Tibial nerve (tissue), 4 donors: ENCODE measurements around the gene DHRS1. TPM values are rescaled to one million over a fixed set of nuclear protein-coding genes. Genes with fewer than 3 reads are reported as not detected.
A peak's percentile ranks its signal among the peaks of the same experiment; 100 is the strongest.

Source experiments
- DNase-seq, 2 donors: peaks; one replicate each; pipeline ENCODE4 v3.0.0-alpha.2; 2019; ENCODE audit warnings: low spot score in 2 of 2
- H3K27ac ChIP-seq, 4 donors: fragments of 200-600 bp; sonication (generic) in 3 of 4; one replicate each; pipeline ENCODE4 v1.5.1; 2017 to 2019; ENCODE audit warnings: mild to moderate bottlenecking in 1 of 4
- H3K27me3 ChIP-seq, 2 donors: fragments of 200-600 bp; sonication (generic) in 1 of 2; one replicate each; pipeline versions ENCODE4 v1.5.1 to v1.6.0; 2017 to 2019
- H3K36me3 ChIP-seq, 3 donors: fragments of 200-600 bp; sonication (generic); one replicate each; pipeline ENCODE4 v1.5.1; 2018 to 2019
- H3K4me1 ChIP-seq, 4 donors: fragments of 200-600 bp; sonication (generic) in 3 of 4; one replicate each; pipeline ENCODE4 v1.5.1; 2017 to 2019
- H3K4me3 ChIP-seq, 4 donors: fragments of 200-600 bp; sonication (generic) in 3 of 4; one replicate each; pipeline ENCODE4 v1.5.1; 2017 to 2019; ENCODE audit warnings: mild to moderate bottlenecking in 1 of 4, moderate library complexity in 1 of 4
- H3K9me3 ChIP-seq, 4 donors: fragments of 200-600 bp; sonication (generic) in 3 of 4; one replicate each; pipeline ENCODE4 v1.5.1; 2017 to 2019
- CTCF ChIP-seq, 5 experiments: fragments of 200-600 bp in 3 of 5; fragments of 450-650 bp in 2 of 5; sonication (generic) in 3 of 5; IDR thresholded peaks; one replicate each; pipeline ENCODE4 v1.5.1; 2016 to 2019; ENCODE audit warnings: antibody characterized with exemption in 5 of 5, mild to moderate bottlenecking in 3 of 5, moderate library complexity in 2 of 5
- EP300 ChIP-seq, 2 donors: sonication (generic); formaldehyde crosslinking; IDR thresholded peaks; one replicate each; pipeline ENCODE4 v1.6.1; 2017; ENCODE audit warnings: antibody characterized with exemption in 2 of 2, mild to moderate bottlenecking in 1 of 2
- POLR2A ChIP-seq, 2 donors: fragments of 450-650 bp; IDR thresholded peaks; one replicate each; pipeline ENCODE4 v1.6.1; 2017; ENCODE audit warnings: antibody characterized with exemption in 2 of 2, mild to moderate bottlenecking in 2 of 2, moderate library complexity in 2 of 2
- WGBS, 2 donors: methylation state at CpG; one replicate each; pipeline ENCODE4 v1.1.5; 2018; 5-methylcytosine and 5-hydroxymethylcytosine counted together
- total RNA-seq, 4 donors: library from RNA; depleted of rRNA; stranded (reverse); fragments of >200 nt; gene quantifications; one replicate each; pipeline ENCODE4 v1.1.0, GENCODE V29; 2016

The DHRS1 gene
- total RNA-seq, 4 donors from 2014 or later, result 15.7 to 43.5 (median 22.6) TPM

DNA sequence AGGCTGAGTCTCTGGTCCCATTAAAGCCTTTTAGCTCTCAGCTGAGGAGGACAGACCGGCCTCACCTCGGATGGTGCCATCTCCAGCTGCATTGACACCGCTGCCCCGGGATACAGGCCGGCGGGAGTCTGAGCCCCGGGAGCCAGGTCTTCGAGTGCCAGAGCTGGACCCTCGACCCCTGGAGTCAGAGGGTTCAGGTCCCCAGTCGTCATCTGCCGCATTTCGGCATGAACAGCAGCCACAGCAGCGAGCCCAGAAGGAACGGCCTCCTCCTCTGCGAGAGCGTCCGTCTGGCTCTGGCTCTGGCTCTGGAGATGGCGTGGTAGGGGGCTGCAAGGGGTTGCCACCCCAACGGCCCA, 37.6 kb downstream of the DHRS1 start:
- WGBS, 2 donors, result 92 to 94% methylated on average over 18 to 19 of the region's 19 CpGs
- no peak for DNase-seq

GRCh38 chr14:24261256-24261968, 38.2 kb downstream of the DHRS1 start:
- no peaks in the 10 kb centered on the region for H3K9me3 ChIP-seq
- H3K4me3 ChIP-seq, result no peak overlapping the region
- H3K27ac ChIP-seq, result no peak overlapping the region
- peaks cover 0 to 12% (median 0%) of the 10 kb centered on the region in 4 donors for H3K4me1 ChIP-seq
- DNase-seq, result no peak
- no peaks in the 10 kb centered on the region for H3K27me3 ChIP-seq
- H3K36me3 ChIP-seq, result peaks cover 0 to 74% (median 0%) of the 10 kb centered on the region in 3 donors
- WGBS, 2 donors, result 89 to 92% methylated on average over 20 of the region's 20 CpGs
- TF ChIP-seq EP300 (IDR thresholded peaks at IDR 0.05) (no peak), POLR2A (IDR thresholded peaks at IDR 0.05) (no peak), CTCF (IDR thresholded peaks at IDR 0.05) (no peak)

More for the DNA sequence above, 37.6 kb downstream of the DHRS1 start:
- Histone ChIP-seq H3K4me3 (no peak overlapping the region), H3K27ac (no peak overlapping the region), H3K4me1 (peaks cover 0 to 12% (median 0%) of the 10 kb centered on the region in 4 donors), H3K36me3 (peaks cover 0 to 79% (median 1%) of the 10 kb centered on the region in 3 donors), H3K9me3 (no peaks in the 10 kb centered on the region), H3K27me3 (no peaks in the 10 kb centered on the region)
- TF ChIP-seq POLR2A (IDR thresholded peaks at IDR 0.05) (no peak), CTCF (IDR thresholded peaks at IDR 0.05) (no peak), EP300 (IDR thresholded peaks at IDR 0.05) (no peak)

DNA sequence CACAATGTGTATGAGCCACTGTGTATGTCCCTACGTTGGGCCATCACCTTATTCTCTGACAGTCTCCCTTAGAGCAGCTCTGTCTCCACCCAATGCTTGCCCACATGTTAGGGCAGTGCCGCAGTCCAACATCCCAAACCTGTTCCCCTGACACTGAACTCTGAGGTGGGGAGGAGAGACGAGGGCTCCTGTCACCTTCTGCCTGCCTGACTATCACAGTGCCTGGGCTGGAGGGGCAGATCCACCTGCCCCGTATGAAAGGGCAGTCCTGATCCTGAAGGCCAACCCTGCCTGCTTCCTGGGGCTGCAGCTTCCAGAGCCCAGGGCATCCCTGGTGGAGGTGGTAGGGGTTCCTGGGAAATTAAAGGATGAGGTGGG, 38.8 kb downstream of the DHRS1 start:
- 68 to 76% methylated on average over 3 to 4 of the region's 4 CpGs for WGBS, 2 donors
- Histone ChIP-seq H3K27me3 (no peaks in the 10 kb centered on the region), H3K27ac (peak overlapping the region in 1 of 4 donors; percentile 72), H3K4me3 (no peak overlapping the region), H3K9me3 (no peaks in the 10 kb centered on the region), H3K4me1 (peaks cover 0 to 12% (median 0%) of the 10 kb centered on the region in 4 donors), H3K36me3 (peaks cover 0 to 71% (median 0%) of the 10 kb centered on the region in 3 donors)
- TF ChIP-seq EP300 (IDR thresholded peaks at IDR 0.05) (no peak), POLR2A (IDR thresholded peaks at IDR 0.05) (no peak)
- no peak for DNase-seq

DNA sequence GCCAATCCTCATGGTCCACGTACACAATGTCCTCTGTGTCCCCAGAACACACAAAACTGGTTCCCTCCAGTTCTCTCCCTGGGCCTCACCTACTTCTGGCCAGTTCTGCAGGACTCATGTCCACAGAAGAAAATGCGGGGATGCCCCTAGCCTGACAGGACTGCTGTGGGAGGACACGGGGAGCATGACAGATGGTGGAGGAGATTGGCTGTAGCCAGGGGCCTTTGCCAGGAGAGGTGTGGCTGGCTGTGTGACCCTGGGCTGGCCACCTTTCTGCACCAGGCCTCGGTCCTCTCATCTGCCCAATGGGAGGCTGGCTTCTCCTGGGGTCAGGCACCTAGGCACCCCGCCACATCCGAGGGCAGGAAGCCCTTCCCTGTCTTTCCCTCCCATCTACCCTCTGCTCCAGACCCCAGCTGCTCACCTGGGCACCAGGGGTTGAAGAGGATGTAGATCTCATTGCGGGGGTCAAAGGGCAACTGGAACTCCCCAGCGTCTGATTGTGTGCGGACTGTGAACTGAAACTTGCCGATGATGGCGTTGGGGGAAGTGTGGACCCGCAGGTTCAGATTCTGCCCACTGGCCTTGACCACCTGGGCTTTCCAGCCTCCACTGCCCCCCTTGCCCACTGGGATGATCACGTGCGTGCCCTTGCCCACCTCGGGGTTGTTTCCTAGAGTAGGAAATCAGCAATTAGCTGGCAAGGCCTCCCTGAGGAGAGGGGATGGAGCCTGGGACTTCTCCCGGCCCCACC, 39.4 kb downstream of the DHRS1 start:
- DNase-seq, result no peak
- Histone ChIP-seq H3K27me3 (no peaks in the 10 kb centered on the region), H3K9me3 (no peaks in the 10 kb centered on the region), H3K4me3 (no peak overlapping the region), H3K27ac (peak overlapping the region in 2 of 4 donors; percentile 50 to 72), H3K4me1 (peaks cover 0 to 12% (median 0%) of the 10 kb centered on the region in 4 donors), H3K36me3 (peaks cover 0 to 71% (median 0%) of the 10 kb centered on the region in 3 donors)
- 83 to 87% methylated on average over 15 to 16 of the region's 16 CpGs for WGBS, 2 donors
- TF ChIP-seq EP300 (IDR thresholded peaks at IDR 0.05) (no peak), CTCF (IDR thresholded peaks at IDR 0.05) (no peak), POLR2A (IDR thresholded peaks at IDR 0.05) (no peak)

GRCh38 chr14:24259282-24260025, 40.1 kb downstream of the DHRS1 start:
- Histone ChIP-seq H3K27ac (peak overlapping the region in 2 of 4 donors; percentile 62 to 72), H3K4me1 (peaks cover 0 to 12% (median 0%) of the 10 kb centered on the region in 4 donors), H3K27me3 (no peaks in the 10 kb centered on the region), H3K9me3 (no peaks in the 10 kb centered on the region), H3K36me3 (peaks cover 0 to 71% (median 0%) of the 10 kb centered on the region in 3 donors), H3K4me3 (peak overlapping the region in 1 of 4 donors; percentile 22)
- 54 to 63% methylated on average over 16 of the region's 16 CpGs for WGBS, 2 donors
- TF ChIP-seq CTCF (IDR thresholded peaks at IDR 0.05), result no peak
- TF ChIP-seq EP300 (IDR thresholded peaks at IDR 0.05), result no peak
- no peak for TF ChIP-seq POLR2A (IDR thresholded peaks at IDR 0.05)
- DNase-seq, result no peak
